SK-N-SH (cell line): ENCODE data around the gene EDA.

Experiments used
- CTCF ChIP-seq: fragments of 200-600 bp; sonication (generic); IDR thresholded peaks from 2 replicates; pipeline ENCODE4 v1.6.1; 2017; ENCODE audit warnings: antibody characterized with exemption, mild to moderate bottlenecking, moderate library complexity
- REST ChIP-seq: IDR thresholded peaks from 2 replicates; pipeline ENCODE4 v1.6.1; 2012; ENCODE audit warnings: mild to moderate bottlenecking, low read depth, low read length, moderate library complexity
- TCF12 ChIP-seq: IDR thresholded peaks from 2 replicates; pipeline ENCODE4 v1.4.0; 2012
- USF2 ChIP-seq: fragments of 150-350 bp; IDR thresholded peaks from 2 replicates; pipeline ENCODE4 v1.6.1; 2017; ENCODE audit warnings: antibody characterized with exemption, low read length, low read depth, borderline replicate concordance

- TF ChIP-seq CTCF (no peak), REST (no peak), USF2 (no peak), TCF12 (no peak)
Observed at GRCh38 chrX:69914781-69915180, 298.9 kb downstream of the EDA start.
